Measurements from ENCODE around the gene TRAF3IP1.
"Not testable (repeated sequence)": the region's sequence is repeated elsewhere in the genome, so short reads cannot be mapped to it uniquely, and the experiment has no call there.

TRAF3IP1 gene

DNA sequence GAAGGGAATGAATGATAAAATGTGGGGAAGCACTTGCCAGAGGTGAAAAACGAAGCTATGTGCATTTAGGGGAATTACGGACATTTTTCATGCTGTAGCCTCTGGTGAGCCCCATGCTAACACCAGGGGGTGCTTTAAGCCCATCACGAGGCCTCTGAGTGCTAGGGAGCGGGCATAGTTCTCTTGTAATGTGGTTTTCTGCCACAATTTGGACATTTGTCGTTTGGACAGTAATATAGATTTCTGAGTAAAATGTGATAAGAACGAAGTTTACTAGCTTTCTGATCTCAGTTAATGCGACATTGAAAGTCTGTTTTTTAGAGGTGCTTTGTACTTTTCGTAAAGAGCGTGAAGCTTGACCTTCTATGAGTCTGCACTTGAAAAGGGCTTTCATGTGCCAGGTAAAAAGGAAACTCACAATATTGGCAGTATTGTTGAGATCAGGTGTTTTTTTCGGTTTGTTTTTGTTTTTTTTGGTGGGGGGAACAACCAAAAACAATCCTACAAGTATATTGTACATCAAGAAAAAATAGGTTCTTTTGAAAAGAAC, 50.6 kb downstream of the TRAF3IP1 start:
- DNase-seq: peak in 1 of 2 donors; percentile 58
- no peak overlapping the region for H3K27ac ChIP-seq
- H3K36me3 ChIP-seq: no peaks in the 10 kb centered on the region
- no peaks in the 10 kb centered on the region for H3K9me3 ChIP-seq
- H3K27me3 ChIP-seq: no peaks in the 10 kb centered on the region
- H3K4me3 ChIP-seq: no peak overlapping the region
- TF ChIP-seq, protein P1, sequence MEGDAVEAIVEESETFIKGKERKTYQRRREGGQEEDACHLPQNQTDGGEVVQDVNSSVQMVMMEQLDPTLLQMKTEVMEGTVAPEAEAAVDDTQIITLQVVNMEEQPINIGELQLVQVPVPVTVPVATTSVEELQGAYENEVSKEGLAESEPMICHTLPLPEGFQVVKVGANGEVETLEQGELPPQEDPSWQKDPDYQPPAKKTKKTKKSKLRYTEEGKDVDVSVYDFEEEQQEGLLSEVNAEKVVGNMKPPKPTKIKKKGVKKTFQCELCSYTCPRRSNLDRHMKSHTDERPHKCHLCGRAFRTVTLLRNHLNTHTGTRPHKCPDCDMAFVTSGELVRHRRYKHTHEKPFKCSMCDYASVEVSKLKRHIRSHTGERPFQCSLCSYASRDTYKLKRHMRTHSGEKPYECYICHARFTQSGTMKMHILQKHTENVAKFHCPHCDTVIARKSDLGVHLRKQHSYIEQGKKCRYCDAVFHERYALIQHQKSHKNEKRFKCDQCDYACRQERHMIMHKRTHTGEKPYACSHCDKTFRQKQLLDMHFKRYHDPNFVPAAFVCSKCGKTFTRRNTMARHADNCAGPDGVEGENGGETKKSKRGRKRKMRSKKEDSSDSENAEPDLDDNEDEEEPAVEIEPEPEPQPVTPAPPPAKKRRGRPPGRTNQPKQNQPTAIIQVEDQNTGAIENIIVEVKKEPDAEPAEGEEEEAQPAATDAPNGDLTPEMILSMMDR (IDR thresholded peaks at IDR 0.05): peak; percentile 77 to 91
- intact Hi-C loops (cut with DNase I; ENCODE audit: low total_unique reads): loop anchor here (5.0 to 10.0 kb wide), 2 partner anchors 91 to 414 kb away; no protein-coding TSS in a partner anchor
- no peaks in the 10 kb centered on the region for H3K4me1 ChIP-seq

- not testable (repeated sequence) for H3K27ac ChIP-seq, H3K27me3 ChIP-seq, H3K9me3 ChIP-seq, H3K4me3 ChIP-seq, DNase-seq, H3K36me3 ChIP-seq, H3K4me1 ChIP-seq
- intact Hi-C loops (cut with DNase I; ENCODE audit: low total_unique reads): loop anchor here (5.0 to 10.0 kb wide), 2 partner anchors 90 to 413 kb away; no protein-coding TSS in a partner anchor
Observed at GRCh38 chr2:238372277-238372676, 52.0 kb downstream of the TRAF3IP1 start.

GRCh38 chr2:238376884-238377391, 56.6 kb downstream of the TRAF3IP1 start:
- Histone ChIP-seq H3K4me1 (peaks cover 0 to 35% (median 26%) of the 10 kb centered on the region in 4 donors), H3K27me3 (no peaks in the 10 kb centered on the region), H3K4me3 (no peak overlapping the region), H3K36me3 (peaks cover 0 to 4% (median 0%) of the 10 kb centered on the region in 3 donors), H3K9me3 (no peaks in the 10 kb centered on the region), H3K27ac (no peak overlapping the region)
- intact Hi-C loops (cut with DNase I; ENCODE audit: low total_unique reads): loop anchor here (10.0 kb wide), 1 partner anchor 408 kb away; no protein-coding TSS in a partner anchor
- TF ChIP-seq, protein P1 (IDR thresholded peaks at IDR 0.05): no peak
- DNase-seq: no peak

- TF ChIP-seq, protein P1 (IDR thresholded peaks at IDR 0.05): no peak
- Histone ChIP-seq H3K27ac (peak overlapping the region in 1 of 2 donors; percentile 8), H3K9me3 (no peaks in the 10 kb centered on the region), H3K4me1 (peaks cover 0 to 35% (median 26%) of the 10 kb centered on the region in 4 donors), H3K27me3 (no peaks in the 10 kb centered on the region), H3K4me3 (no peak overlapping the region), H3K36me3 (peaks cover 0 to 11% (median 3%) of the 10 kb centered on the region in 3 donors)
- intact Hi-C loops (cut with DNase I; ENCODE audit: low total_unique reads): loop anchor here (10.0 kb wide), 1 partner anchor 406 kb away; no protein-coding TSS in a partner anchor
- DNase-seq: no peak
Observed at GRCh38 chr2:238378230-238379095, 58.1 kb downstream of the TRAF3IP1 start.

DNA sequence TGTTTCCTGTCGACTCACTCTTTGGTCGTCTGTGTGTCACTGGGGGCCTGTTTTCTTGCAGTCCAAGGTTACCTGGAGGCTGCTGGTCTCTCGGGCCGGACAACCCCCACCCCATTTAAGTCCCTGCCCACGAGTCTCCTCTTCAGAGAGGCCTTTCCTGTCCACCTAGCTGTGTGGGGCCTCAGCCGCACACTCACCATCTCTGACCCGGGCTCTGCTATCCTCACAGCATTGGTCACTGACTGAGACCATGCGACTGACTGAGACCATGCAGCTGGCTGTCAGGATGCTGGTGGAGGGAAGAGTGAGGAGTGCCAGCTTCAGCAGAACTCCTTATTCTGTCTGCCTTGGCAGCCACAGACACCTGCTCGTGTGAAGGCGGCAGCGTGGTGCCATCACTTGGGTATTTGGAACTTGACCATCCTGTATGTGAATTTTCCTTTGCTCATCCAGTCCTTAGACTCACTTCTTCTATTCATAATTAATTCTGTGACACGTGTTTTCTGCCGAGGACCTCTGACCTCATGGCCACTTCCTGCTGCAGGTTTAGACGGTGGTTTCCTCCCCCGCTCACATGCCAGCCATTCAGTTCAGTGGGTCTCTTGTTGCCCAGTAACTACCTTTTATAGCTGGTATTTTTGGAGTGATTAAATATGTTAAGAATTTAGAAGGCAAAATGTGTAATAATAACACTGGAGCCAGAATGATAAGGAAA, 58.9 kb downstream of the TRAF3IP1 start:
- Histone ChIP-seq H3K27me3 (no peaks in the 10 kb centered on the region), H3K4me3 (no peak overlapping the region), H3K27ac (peak overlapping the region; percentile 8 to 10), H3K36me3 (peaks cover 0 to 11% (median 3%) of the 10 kb centered on the region in 3 donors), H3K9me3 (no peaks in the 10 kb centered on the region), H3K4me1 (peaks cover 0 to 35% (median 26%) of the 10 kb centered on the region in 4 donors)
- no peak for DNase-seq
- TF ChIP-seq, protein P1 (IDR thresholded peaks at IDR 0.05): no peak
- intact Hi-C loops (cut with DNase I; ENCODE audit: low total_unique reads): loop anchor here (10.0 kb wide), 1 partner anchor 406 kb away; no protein-coding TSS in a partner anchor

Measured in tibial artery (tissue), 4 donors.